IMR-90 (cell line): ENCODE data around the gene MAMDC4. TPM values are rescaled to one million over a fixed set of nuclear protein-coding genes. Genes with fewer than 3 reads are reported as not detected.

Experiments used
- ATAC-seq: fragments of 200-7000 bp; cut with Tn5 transposase; 2 replicates; pipeline ENCODE4 v1.9.1; 2020; ENCODE audit warnings: low read depth, mild to moderate bottlenecking, moderate library complexity
- BruUV-seq: library from RNA; stranded (reverse); fragments of 400-500 nt; replicated peaks from 2 replicates; lab custom pipeline; 2021; lab: Mats Ljungman, UMichigan
- CTCF ChIA-PET: fragments of 300-600 bp; formaldehyde crosslinking; extraction: SDS; loops from one replicate; lab custom pipeline; 2021; ENCODE audit warnings: antibody characterized with exemption; lab: Yijun Ruan, JAX
- POLR2A ChIA-PET: fragments of 300-600 bp; sonication (Branson Sonifier 250); formaldehyde crosslinking; loops from one replicate; lab custom pipeline; 2022; ENCODE audit warnings: antibody characterized with exemption; ENCODE audit not compliant: unreplicated experiment; lab: Charles Lee
- DNase-seq: peaks from one replicate; pipeline ENCODE4 v3.0.0; 2013
- H2AFZ ChIP-seq: replicated peaks from 2 replicates; pipeline ENCODE3; 2013; ENCODE audit warnings: low read length, mild to moderate bottlenecking; ENCODE audit not compliant: poor library complexity
- H2AK5ac ChIP-seq: 2 replicates; pipeline ENCODE4 v1.6.1; 2013; ENCODE audit warnings: low read depth, low read length, inconsistent platforms
- H2AK9ac ChIP-seq: replicated peaks from 2 replicates; pipeline ENCODE3; 2013; ENCODE audit warnings: mild to moderate bottlenecking, low read depth, low read length, moderate library complexity; ENCODE audit not compliant: poor library complexity
- H2BK120ac ChIP-seq: 2 replicates; pipeline ENCODE4 v1.6.1; 2013; ENCODE audit warnings: low read depth, low read length, inconsistent platforms
- H2BK15ac ChIP-seq: 3 replicates; pipeline ENCODE4 v1.6.1; 2013; ENCODE audit warnings: low read depth, low read length, inconsistent platforms
- H2BK20ac ChIP-seq: 2 replicates; pipeline ENCODE4 v1.6.1; 2013; ENCODE audit warnings: low read depth, mild to moderate bottlenecking, inconsistent platforms, low read length, moderate library complexity
- H2BK5ac ChIP-seq: 2 replicates; pipeline ENCODE4 v1.6.1; 2013; ENCODE audit warnings: mild to moderate bottlenecking, low read depth, low read length, inconsistent platforms; ENCODE audit not compliant: poor library complexity, severe bottlenecking
- H3K14ac ChIP-seq: replicated peaks from 2 replicates; pipeline ENCODE4 v1.6.1; 2013; ENCODE audit warnings: low read depth, low read length, inconsistent platforms
- H3K18ac ChIP-seq: 2 replicates; pipeline ENCODE4 v1.6.1; 2013; ENCODE audit warnings: low read depth, low read length, control low read depth
- H3K23ac ChIP-seq: 2 replicates; pipeline ENCODE4 v1.6.1; 2013; ENCODE audit warnings: low read depth, low read length, inconsistent platforms
- H3K27ac ChIP-seq: 2 replicates; pipeline ENCODE4 v1.5.1; 2013; ENCODE audit warnings: mild to moderate bottlenecking, control low read depth, low read length; ENCODE audit not compliant: insufficient read depth
- H3K27me3 ChIP-seq: 2 replicates; pipeline ENCODE4 v1.6.1; 2013; ENCODE audit warnings: low read length; ENCODE audit not compliant: control insufficient read depth, insufficient read depth
- H3K36me3 ChIP-seq: 2 replicates; pipeline ENCODE4 v1.6.1; 2013; ENCODE audit warnings: low read length, mixed read lengths; ENCODE audit not compliant: control insufficient read depth, insufficient read depth
- H3K4ac ChIP-seq: 2 replicates; pipeline ENCODE4 v1.6.1; 2013; ENCODE audit warnings: low read depth, low read length, inconsistent platforms
- H3K4me1 ChIP-seq: 2 replicates; pipeline ENCODE4 v1.6.1; 2013; ENCODE audit warnings: low read length, mixed read lengths; ENCODE audit not compliant: control insufficient read depth, insufficient read depth
- H3K4me2 ChIP-seq: 2 replicates; pipeline ENCODE4 v1.6.1; 2013; ENCODE audit warnings: low read depth, mild to moderate bottlenecking, control low read depth, low read length, moderate library complexity
- H3K4me3 ChIP-seq: 2 replicates; pipeline ENCODE4 v1.5.1; 2013; ENCODE audit warnings: low read depth, mild to moderate bottlenecking, control low read depth, low read length, moderate library complexity; ENCODE audit not compliant: insufficient read depth
- H3K56ac ChIP-seq: 2 replicates; pipeline ENCODE4 v1.6.1; 2013; ENCODE audit warnings: low read length, inconsistent platforms; ENCODE audit not compliant: insufficient read depth; ENCODE audit errors: extremely low read depth
- H3K79me1 ChIP-seq, 2 experiments: 2 replicates each; pipeline ENCODE4 v1.6.1; 2013; ENCODE audit warnings: low read length in 2 of 2, inconsistent platforms in 1 of 2, low read depth in 1 of 2
- H3K9ac ChIP-seq: 2 replicates; pipeline ENCODE4 v1.6.1; 2013; ENCODE audit warnings: low read depth, low read length, control low read depth
- H3K9me1 ChIP-seq: 2 replicates; pipeline ENCODE4 v1.6.1; 2013; ENCODE audit warnings: low read length, inconsistent platforms; ENCODE audit not compliant: insufficient read depth
- H3K9me3 ChIP-seq: 2 replicates; pipeline ENCODE4 v1.6.1; 2013; ENCODE audit warnings: low read length; ENCODE audit not compliant: control insufficient read depth, insufficient read depth
- H4K20me1 ChIP-seq: 2 replicates; pipeline ENCODE4 v1.6.1; 2013; ENCODE audit warnings: low read length, inconsistent platforms; ENCODE audit not compliant: insufficient read depth
- H4K5ac ChIP-seq: 2 replicates; pipeline ENCODE4 v1.6.1; 2013; ENCODE audit warnings: mild to moderate bottlenecking, low read depth, low read length, control low read depth
- H4K8ac ChIP-seq, 2 experiments: 2 replicates each; pipeline ENCODE4 v1.6.1; 2013; ENCODE audit warnings: low read depth in 2 of 2, low read length in 2 of 2, control low read depth in 1 of 2, inconsistent platforms in 1 of 2
- H4K91ac ChIP-seq: 2 replicates; pipeline ENCODE4 v1.6.1; 2013; ENCODE audit warnings: low read depth, low read length, inconsistent platforms; ENCODE audit not compliant: insufficient read depth
- CEBPB ChIP-seq: IDR thresholded peaks from 2 replicates; pipeline ENCODE4 v1.6.1; 2012; ENCODE audit warnings: low read depth, low read length, improper control_type of control experiment
- CHD1 ChIP-seq: IDR thresholded peaks from 2 replicates; pipeline ENCODE4 v1.6.1; 2012; ENCODE audit warnings: low read depth, low read length, improper control_type of control experiment
- MAZ ChIP-seq: IDR thresholded peaks from 2 replicates; pipeline ENCODE4 v1.6.1; 2012; ENCODE audit warnings: low read depth, mild to moderate bottlenecking, low read length, improper control_type of control experiment, moderate library complexity, borderline replicate concordance
- WGBS, 2 experiments: methylation state at CpG; one replicate each; pipeline versions ENCODE4 v1.1.5 to v1.1.7; 2013; ENCODE audit warnings: missing lambda C conversion rate in 2 of 2; ENCODE audit not compliant: insufficient read length in 1 of 2; ENCODE audit errors: extremely low coverage in 2 of 2; 5-methylcytosine and 5-hydroxymethylcytosine counted together
- dilution Hi-C: fragments of 300-500 bp; cut with HindIII; formaldehyde crosslinking; loops from one replicate; pipeline ENCODE4 v1.14.3; 2018; ENCODE audit warnings: low sequenced_read_pairs; ENCODE audit not compliant: unreplicated experiment
- in situ Hi-C: fragments of 300-500 bp; cut with MboI; formaldehyde crosslinking; loops from 3 replicates; pipeline ENCODE4 v1.14.3; 2019; ENCODE audit warnings: low sequenced_read_pairs, inconsistent platforms, mixed read lengths
- intact Hi-C: fragments of 100-400 bp; cut with micrococcal nuclease; formaldehyde crosslinking; loops from 2 replicates; pipeline ENCODE4 v1.10.0; 2022
- polyA plus RNA-seq, 3 experiments: library from polyadenylated mRNA; depleted of rRNA; stranded (reverse); fragments of >200 nt; gene quantifications; 2 replicates each; pipeline ENCODE4 v1.2.3, GENCODE V29; 2012; ENCODE audit warnings: low replicate concordance in 1 of 3
- total RNA-seq: library from RNA; depleted of rRNA; stranded (reverse); fragments of >200 nt; gene quantifications from 2 replicates; pipeline ENCODE4 v1.2.3, GENCODE V29; 2012
- TF ChIP-seq, protein P1 (sequence below): fragments of 150-350 bp; IDR thresholded peaks from 2 replicates; pipeline ENCODE4 v1.6.1; 2017; ENCODE audit warnings: mild to moderate bottlenecking, antibody characterized with exemption, low read length, low read depth

Gene MAMDC4
- total and polyA plus RNA-seq, 2 of the 4 experiments (the other 2 are of a cell fraction): 0.18 to 3.5 TPM

DNA sequence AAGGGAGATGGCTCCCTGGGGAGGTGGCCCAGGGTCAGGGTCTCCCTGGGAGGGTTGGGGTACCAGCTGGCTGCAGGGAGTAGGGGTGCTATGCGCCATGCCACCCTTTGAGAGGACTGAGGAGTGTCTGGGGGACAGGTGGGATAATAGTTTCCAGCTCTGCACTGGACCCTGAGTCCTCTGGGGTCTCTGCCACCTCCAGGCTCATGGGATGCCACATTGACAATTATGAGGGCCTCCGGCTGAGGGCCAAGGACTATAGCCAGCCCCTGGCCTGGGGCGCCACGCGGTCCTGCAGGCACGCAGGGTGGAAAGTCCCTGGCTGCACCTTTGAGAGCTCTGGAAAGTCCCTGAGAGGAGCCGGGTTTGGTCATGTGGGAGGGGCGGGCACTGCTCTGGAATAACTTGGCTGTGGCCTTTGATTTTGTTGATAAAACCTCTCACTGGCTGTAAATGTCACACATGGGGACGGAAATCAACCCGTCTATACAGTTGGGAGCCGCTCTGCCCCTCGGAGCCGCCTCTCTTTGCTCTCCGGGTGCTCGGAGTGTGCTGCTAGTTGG lies 50.2 kb downstream of the MAMDC4 start:
- TF ChIP-seq CEBPB (no peak), CHD1 (no peak), MAZ (peak; percentile 24; the same call in 1 of the 2 replicates)
- TF ChIP-seq, protein P1, sequence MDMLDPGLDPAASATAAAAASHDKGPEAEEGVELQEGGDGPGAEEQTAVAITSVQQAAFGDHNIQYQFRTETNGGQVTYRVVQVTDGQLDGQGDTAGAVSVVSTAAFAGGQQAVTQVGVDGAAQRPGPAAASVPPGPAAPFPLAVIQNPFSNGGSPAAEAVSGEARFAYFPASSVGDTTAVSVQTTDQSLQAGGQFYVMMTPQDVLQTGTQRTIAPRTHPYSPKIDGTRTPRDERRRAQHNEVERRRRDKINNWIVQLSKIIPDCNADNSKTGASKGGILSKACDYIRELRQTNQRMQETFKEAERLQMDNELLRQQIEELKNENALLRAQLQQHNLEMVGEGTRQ: peak; percentile 82
- POLR2A ChIA-PET: no interaction called here
- Histone ChIP-seq H2BK15ac (no peak overlapping the region), H3K79me1 (peaks cover 5 to 53% of the 10 kb centered on the region in 2 experiments), H3K36me3 (peaks cover 19% of the 10 kb centered on the region), H3K9me1 (0 out of 2 replicates have a peak, but pooled peaks cover 10% of the 10 kb centered on the region), H2BK20ac (peak overlapping the region; percentile 14; the same call in 1 of the 2 replicates), H3K56ac (no peak overlapping the region), H4K20me1 (no peaks in the 10 kb centered on the region; the same call in none of the 2 replicates), H2AK9ac (peak overlapping the region; percentile 93), H3K4ac (peak overlapping the region; percentile 73), H3K27me3 (no peaks in the 10 kb centered on the region), H4K5ac (peak overlapping the region; percentile 22; the same call in 1 of the 2 replicates), H3K4me3 (no peak overlapping the region), H3K18ac (peak overlapping the region; percentile 40; the same call in 1 of the 2 replicates), H4K8ac (peak overlapping the region in 1 of 2 experiments; percentile 69; a peak in 1 of 4 replicates), H2AK5ac (peak overlapping the region; percentile 10), H3K4me1 (peaks cover 15% of the 10 kb centered on the region), H3K4me2 (peak overlapping the region; percentile 25; the same call in 1 of the 2 replicates), H3K23ac (no peak overlapping the region), H2BK120ac (peak overlapping the region; percentile 14; the same call in 1 of the 2 replicates), H3K9me3 (no peaks in the 10 kb centered on the region), H2AFZ (peak overlapping the region; percentile 74), H3K9ac (no peak overlapping the region), H3K14ac (peak overlapping the region; percentile 17; the same call in 1 of the 2 replicates), H4K91ac (no peak overlapping the region; the same call in 1 of the 2 replicates), H3K27ac (no peak overlapping the region), H2BK5ac (peak overlapping the region; percentile 84)
- ATAC-seq (peak; percentile 66), DNase-seq (peak; percentile 86)
- dilution Hi-C loops: no loop called here
- CTCF ChIA-PET: interaction anchor here (0.6 to 0.9 kb wide), 2 partner anchors 11 to 42 kb away, joined by 3 to 6 read pairs; partner anchors contain the start of gene FBXW5
- intact Hi-C loops: no loop called here
- in situ Hi-C loops: no loop called here
- 71% methylated on average over 5 of the region's 15 CpGs; no CpG with 5 or more reads in 1 of the 2 experiments for WGBS, 2 experiments
- BruUV-seq: no TSS peak
